HG02981 (cell line): ENCODE results near the gene BMP2.

Source experiments
- ATAC-seq: cut with Tn5 transposase; IDR thresholded peaks from one replicate; pipeline ENCODE4 v1.9.1; 2021; ENCODE audit warnings: mild to moderate bottlenecking, moderate library complexity; ENCODE audit not compliant: unreplicated experiment

The BMP2 gene

GRCh38 chr20:6767126-6767535 is 355 bp upstream of the BMP2 start:
- no peak for ATAC-seq

DNA sequence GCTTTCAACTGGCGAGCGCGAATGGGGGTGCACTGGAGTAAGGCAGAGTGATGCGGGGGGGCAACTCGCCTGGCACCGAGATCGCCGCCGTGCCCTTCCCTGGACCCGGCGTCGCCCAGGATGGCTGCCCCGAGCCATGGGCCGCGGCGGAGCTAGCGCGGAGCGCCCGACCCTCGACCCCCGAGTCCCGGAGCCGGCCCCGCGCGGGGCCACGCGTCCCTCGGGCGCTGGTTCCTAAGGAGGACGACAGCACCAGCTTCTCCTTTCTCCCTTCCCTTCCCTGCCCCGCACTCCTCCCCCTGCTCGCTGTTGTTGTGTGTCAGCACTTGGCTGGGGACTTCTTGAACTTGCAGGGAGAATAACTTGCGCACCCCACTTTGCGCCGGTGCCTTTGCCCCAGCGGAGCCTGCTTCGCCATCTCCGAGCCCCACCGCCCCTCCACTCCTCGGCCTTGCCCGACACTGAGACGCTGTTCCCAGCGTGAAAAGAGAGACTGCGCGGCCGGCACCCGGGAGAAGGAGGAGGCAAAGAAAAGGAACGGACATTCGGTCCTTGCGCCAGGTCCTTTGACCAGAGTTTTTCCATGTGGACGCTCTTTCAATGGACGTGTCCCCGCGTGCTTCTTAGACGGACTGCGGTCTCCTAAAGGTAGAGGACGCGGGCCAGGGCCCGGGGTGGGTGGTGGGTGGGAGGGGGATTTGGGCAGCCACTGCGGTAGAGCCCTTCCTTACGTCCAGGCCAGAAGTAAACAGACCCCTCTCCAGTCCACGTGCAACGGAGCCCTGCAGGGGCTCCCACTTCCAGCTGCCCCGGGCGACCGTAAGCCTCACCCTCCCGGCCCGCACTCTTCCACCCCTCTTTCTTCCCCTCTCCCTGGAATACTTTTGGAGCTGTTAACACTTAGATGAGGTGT is 998 bp downstream of the BMP2 start:
- peak; percentile 7 for ATAC-seq

DNA sequence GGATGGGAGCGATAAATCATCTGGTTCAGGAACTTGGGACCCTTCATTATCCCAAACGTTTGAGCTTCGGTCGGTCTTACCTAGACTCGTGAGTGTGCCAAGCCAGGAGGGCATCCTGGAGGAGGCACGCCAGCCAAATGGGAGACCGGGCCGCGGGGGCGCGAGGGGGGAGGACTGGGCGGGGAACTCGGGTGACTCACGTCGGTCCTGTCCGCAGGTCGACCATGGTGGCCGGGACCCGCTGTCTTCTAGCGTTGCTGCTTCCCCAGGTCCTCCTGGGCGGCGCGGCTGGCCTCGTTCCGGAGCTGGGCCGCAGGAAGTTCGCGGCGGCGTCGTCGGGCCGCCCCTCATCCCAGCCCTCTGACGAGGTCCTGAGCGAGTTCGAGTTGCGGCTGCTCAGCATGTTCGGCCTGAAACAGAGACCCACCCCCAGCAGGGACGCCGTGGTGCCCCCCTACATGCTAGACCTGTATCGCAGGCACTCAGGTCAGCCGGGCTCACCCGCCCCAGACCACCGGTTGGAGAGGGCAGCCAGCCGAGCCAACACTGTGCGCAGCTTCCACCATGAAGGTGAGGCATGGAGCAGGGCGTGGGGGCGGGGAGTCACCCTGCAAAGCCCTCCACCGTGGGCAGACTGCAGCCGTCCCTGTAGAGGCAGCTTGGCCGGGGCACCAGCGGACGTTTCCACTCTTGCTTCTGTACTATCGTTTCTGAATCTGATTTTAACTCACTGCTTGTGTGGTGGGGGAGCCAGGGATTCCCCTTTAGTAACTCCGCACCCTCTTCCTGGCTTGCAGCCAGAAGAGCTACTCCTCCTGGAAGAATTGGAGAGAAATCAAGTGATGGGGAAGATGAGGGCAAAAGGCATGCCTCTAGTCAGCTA is 2.7 kb downstream of the BMP2 start:
- ATAC-seq: no peak

- ATAC-seq: no peak
Measured at GRCh38 chr20:6770786-6771100, 3.3 kb downstream of the BMP2 start.

DNA sequence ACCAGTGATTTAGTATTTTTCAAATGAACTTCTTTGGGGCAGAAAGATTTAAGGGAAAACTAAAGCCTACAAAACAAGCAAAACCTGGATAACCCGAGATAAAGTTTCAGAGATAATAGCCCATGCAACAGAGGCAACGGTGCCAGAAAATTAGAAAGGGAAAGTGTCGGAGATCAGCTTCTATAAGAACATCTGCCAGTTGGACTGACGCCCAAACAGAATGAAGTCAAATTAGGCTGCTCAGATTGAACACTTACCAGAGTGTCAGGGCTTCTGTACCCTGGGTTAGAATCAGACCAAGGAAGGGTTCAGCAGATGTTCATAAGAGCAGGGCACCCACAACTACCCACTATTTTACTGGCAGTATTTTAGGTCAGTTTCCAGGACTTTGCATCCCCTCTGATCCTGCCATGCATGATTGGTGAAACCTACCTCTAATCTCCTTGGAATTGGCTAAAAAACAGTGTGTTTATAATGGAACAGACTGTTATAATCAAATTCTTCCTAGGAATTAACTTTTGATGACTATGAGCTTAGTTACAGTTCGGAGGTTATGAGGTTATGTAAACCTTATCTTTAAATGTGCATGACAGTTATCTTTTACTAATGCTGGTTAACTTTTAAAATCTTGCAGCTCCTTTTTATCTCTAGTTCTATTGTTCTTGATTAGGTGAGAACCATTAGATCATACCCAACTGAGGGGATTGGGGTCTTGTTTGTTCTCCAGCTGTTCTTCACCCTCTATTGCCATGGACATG is 13.1 kb downstream of the BMP2 start:
- no peak for ATAC-seq

DNA sequence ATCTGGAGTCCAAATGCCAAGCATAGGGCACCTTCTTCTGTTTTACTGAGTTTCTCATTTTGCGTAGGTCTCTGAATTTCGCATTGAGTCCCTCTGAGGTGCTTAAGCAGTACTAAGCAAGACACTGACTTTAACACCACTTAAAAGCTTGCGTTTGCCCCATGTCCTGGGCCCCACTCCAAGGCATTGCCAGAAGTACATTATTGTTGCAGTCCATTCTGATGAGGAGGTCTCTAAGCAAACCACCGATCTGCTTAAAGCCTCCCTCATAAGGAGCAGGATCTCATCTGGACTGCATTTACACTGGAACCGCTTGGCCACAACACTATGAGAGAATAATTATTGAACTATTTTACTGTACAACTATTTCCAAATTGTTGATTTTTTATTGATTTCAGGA is 16.3 kb downstream of the BMP2 start:
- ATAC-seq: no peak

GRCh38 chr20:6784210-6784631 is 16.7 kb downstream of the BMP2 start:
- no peak for ATAC-seq

DNA sequence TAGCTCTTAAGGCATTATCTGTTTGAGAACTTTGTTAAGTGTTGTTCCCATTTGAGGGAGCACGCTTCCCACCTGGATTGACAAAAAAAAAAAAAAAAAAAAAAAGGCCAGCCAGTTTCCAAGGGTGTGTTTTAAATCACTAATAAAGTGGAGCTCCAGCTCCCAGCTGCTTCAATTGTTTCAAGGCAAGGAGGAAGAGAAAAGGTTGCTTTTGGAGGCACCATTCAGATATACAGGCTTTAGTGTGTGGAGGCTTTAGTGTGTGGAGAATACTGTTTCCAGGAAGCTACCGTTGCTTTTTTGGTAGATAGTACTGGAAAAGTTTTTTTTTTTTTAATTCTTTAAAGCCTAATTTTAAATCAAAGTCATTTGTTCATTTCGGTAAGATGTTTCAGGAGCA is 17.3 kb downstream of the BMP2 start:
- no peak for ATAC-seq

GRCh38 chr20:6786548-6786947 is 19.1 kb downstream of the BMP2 start:
- no peak for ATAC-seq

- ATAC-seq: no peak
Measured at GRCh38 chr20:6792789-6793188, 25.3 kb downstream of the BMP2 start.

GRCh38 chr20:6802227-6802626 is 34.7 kb downstream of the BMP2 start:
- no peak for ATAC-seq

GRCh38 chr20:6806275-6806674 is 38.8 kb downstream of the BMP2 start:
- no peak for ATAC-seq

DNA sequence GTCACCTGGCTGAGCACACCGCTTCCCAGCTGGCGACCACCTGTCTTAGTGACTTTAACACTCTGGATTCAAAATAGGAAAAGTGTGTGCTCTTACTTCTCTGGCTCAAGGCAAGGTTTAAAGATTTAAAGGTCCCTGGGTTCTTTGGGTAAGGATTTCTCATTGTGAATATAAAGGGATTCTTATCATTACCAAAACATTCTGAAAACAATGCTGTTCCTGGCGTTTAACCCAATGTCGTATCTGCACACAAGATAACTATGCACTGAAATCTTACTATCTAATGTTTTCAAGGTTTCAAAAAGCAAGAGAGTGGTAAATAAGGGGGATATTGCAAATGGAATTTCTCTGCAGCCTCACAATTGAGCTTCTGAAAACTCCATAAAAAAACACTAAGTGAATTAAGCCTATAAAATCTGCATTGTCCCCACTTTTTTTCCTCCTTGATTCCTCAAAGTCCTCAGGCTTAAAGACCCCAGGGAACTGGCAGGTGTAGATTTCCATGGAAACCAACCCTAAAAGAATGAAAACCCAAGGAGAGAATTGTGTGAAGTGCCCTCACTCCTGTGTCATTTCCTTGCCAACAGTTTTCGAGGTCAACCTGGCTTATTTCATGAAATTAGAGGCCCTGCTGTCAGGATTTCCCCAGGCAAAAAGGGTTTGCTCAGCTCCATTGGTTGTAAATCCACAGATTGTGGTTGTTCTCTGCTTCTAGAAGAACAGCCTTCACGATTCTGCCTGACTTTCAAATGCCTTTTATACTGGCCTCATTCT is 44.0 kb downstream of the BMP2 start:
- no peak for ATAC-seq

DNA sequence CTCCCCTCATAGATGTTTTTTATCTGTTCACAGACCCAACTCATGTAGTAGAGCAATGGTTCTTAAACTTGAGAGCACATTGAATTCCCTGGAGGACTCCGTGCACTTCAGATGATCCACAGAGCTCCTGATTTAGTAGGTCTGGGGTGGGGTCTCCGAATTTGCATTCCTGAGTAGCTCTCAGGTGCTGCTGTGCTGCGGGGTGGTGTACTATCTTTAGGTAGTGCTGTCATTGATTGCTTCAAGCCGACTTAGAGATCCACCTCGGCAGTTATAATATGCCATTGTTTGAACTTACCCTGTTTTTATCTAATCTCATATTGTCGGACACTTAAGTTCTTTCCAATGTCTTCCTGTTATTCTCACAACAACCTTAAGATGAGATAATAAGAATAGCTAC is 45.0 kb downstream of the BMP2 start:
- ATAC-seq: no peak

DNA sequence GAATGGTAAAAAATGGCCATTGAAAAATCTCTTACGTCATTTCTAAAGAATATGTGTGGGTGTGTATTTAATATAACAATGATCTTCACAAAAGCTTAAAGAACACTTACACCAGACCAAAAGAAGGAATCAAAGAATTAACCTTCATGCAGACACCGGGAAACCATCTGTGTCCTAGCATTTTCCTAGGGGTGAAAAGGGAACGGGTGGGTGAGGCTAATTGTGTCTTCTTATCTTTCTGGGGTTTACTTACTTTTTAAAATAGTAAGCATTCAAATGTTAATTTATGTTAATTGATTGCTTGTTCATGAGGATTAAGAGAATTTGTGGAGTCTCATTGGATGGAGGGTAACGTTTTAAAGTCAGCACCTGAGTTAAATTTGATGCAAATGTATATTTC is 47.5 kb downstream of the BMP2 start:
- ATAC-seq: no peak

DNA sequence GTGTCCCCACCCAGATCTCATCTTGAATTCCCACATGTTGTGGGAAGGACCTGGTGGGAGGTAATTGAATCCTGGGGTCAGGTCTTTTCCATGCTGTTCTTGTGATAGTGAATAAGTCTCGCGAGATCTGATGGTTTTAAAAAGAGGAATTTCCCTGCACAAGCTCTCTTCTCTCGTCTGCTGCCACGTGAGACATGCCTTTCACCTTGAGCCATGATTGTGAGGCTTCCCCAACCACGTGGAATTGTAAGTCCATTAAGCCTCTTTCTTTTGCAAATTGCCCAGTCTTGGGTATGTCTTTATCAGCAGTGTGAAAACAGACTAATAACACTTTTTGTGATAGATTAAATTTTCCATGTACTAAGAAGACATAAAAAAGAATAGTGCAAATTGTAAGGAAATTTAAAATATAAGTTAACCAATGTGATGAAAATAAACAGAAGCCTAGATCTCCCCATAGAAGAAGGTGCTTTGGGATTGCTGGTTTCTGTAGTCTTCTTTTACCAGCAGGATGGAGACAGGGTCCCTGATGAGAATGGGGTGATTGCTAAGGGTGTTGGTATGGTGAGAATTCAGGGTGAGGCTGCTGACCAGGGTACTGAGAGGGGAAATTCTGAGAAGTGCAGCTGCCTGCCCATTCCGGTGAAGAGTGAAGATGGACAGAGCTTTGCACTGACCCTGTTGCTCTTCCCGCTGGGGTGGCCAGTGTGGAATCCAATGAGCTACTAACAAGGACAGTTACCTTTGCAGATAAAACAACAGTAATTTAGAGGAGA is 50.7 kb downstream of the BMP2 start:
- ATAC-seq: no peak

GRCh38 chr20:6819599-6819998 is 52.1 kb downstream of the BMP2 start:
- no peak for ATAC-seq

DNA sequence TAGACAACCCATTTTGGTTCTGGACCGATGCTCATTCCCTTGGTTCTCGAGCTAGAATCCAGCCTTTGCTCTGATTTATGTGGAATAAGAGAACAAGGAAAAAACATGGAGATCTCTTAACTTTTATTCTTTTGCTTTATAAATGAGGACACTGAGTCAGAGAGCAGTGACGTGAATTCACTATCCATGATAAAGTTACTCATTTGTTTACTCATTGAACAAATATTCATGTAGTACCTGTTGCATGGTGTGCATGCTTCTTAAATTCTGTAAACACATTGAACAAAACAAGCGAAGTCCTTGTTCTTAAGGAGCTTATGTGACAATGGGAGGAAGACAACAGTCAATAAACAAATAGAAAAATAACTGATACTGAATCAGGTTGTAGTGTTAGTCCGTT is 56.9 kb downstream of the BMP2 start:
- ATAC-seq: no peak

GRCh38 chr20:6827472-6827871 is 60.0 kb downstream of the BMP2 start:
- no peak for ATAC-seq
